CD4-positive, CD25-positive, alpha-beta regulatory T cell (primary cell): ENCODE data around the gene GAB3. TPM values are rescaled to one million over a fixed set of nuclear protein-coding genes. Genes with fewer than 3 reads are reported as not detected.

Source experiments
- ATAC-seq, 2 donors: fragments of 150-1000 bp; cut with Tn5 transposase; one replicate each; pipeline ENCODE4 v1.10.0; 2021; ENCODE audit warnings: low read depth in 2 of 2, moderate number of reproducible peaks in 2 of 2, moderate library complexity in 1 of 2
- DNase-seq, 3 donors: peaks; one replicate each; pipeline versions ENCODE4 v3.0.0 to v3.0.0-alpha.2; 2012 to 2022; ENCODE audit warnings: mixed read lengths in 1 of 3
- H3K27ac ChIP-seq: one replicate; pipeline ENCODE4 v1.7.0; 2013; ENCODE audit warnings: mild to moderate bottlenecking, low read length; ENCODE audit not compliant: insufficient read depth, poor library complexity, severe bottlenecking
- H3K27me3 ChIP-seq: one replicate; pipeline ENCODE4 v1.7.0; 2013; ENCODE audit warnings: low read length; ENCODE audit not compliant: control insufficient read depth, insufficient read depth
- H3K36me3 ChIP-seq: one replicate; pipeline ENCODE4 v1.7.0; 2013; ENCODE audit warnings: mild to moderate bottlenecking, low read length, moderate library complexity; ENCODE audit not compliant: control insufficient read depth, insufficient read depth
- H3K4me1 ChIP-seq: 2 replicates; pipeline ENCODE4 v1.7.0; 2013; ENCODE audit warnings: mild to moderate bottlenecking, low read length; ENCODE audit not compliant: insufficient read depth, control insufficient read depth, poor library complexity, severe bottlenecking
- H3K4me3 ChIP-seq: one replicate; pipeline ENCODE4 v1.7.0; 2013; ENCODE audit warnings: low read depth, mild to moderate bottlenecking, low read length, moderate library complexity
- H3K9me3 ChIP-seq, 2 experiments: 1 replicate in 1 of 2; 2 replicates in 1 of 2; pipeline ENCODE4 v1.7.0; 2013; ENCODE audit warnings: low read length in 2 of 2, mild to moderate bottlenecking in 1 of 2, moderate library complexity in 1 of 2; ENCODE audit not compliant: control insufficient read depth in 2 of 2
- H3K27ac Mint-ChIP-seq, 3 donors: one replicate each; pipeline ENCODE4 v1.8.0; 2020 to 2022; ENCODE audit warnings: mild to moderate bottlenecking in 3 of 3, mixed read lengths in 3 of 3, moderate library complexity in 2 of 3
- H3K27me3 Mint-ChIP-seq: one replicate; pipeline ENCODE4 v1.8.0; 2022; ENCODE audit warnings: mild to moderate bottlenecking, mixed read lengths
- H3K36me3 Mint-ChIP-seq: one replicate; pipeline ENCODE4 v1.8.0; 2020; ENCODE audit warnings: mixed read lengths
- H3K4me1 Mint-ChIP-seq, 4 donors: one replicate each; pipeline ENCODE4 v1.8.0; 2020 to 2022; ENCODE audit warnings: mixed read lengths in 4 of 4, mild to moderate bottlenecking in 1 of 4
- H3K4me3 Mint-ChIP-seq, 4 donors: one replicate each; pipeline ENCODE4 v1.8.0; 2020 to 2022; ENCODE audit warnings: mild to moderate bottlenecking in 4 of 4, mixed read lengths in 4 of 4, moderate library complexity in 3 of 4
- H3K9me3 Mint-ChIP-seq, 7 donors: one replicate each; pipeline ENCODE4 v1.8.0; 2020 to 2022; ENCODE audit warnings: mixed read lengths in 7 of 7, mild to moderate bottlenecking in 3 of 7, moderate library complexity in 2 of 7
- polyA plus RNA-seq, 4 donors: library from polyadenylated mRNA; unstranded; fragments of 300-500 nt; fragmentation: Illumina TruSeq; gene quantifications; one replicate each; pipeline ENCODE4 v1.2.3, GENCODE V29; 2021
- total RNA-seq: library from RNA; stranded (reverse); gene quantifications from one replicate; pipeline ENCODE4 v1.2.3, GENCODE V29; 2022

GAB3 gene
- total and polyA plus RNA-seq, 5 donors from 2014 or later: 0.07 to 6.0 (median 0.82) TPM

GRCh38 chrX:154742613-154743012 is 8.3 kb downstream of the GAB3 start:
- Histone ChIP-seq H3K4me1 (peaks cover 6% of the 10 kb centered on the region), H3K27me3 (no peaks in the 10 kb centered on the region), H3K36me3 (no peaks in the 10 kb centered on the region), H3K27ac (no peak overlapping the region), H3K9me3 (no peaks in the 10 kb centered on the region), H3K4me3 (no peak overlapping the region)
- Mint-ChIP-seq H3K27ac (no peak overlapping the region), H3K36me3 (no peaks in the 10 kb centered on the region), H3K27me3 (no peaks in the 10 kb centered on the region), H3K4me3 (no peak overlapping the region), H3K4me1 (peaks cover 0 to 10% (median 4%) of the 10 kb centered on the region in 4 donors), H3K9me3 (peaks cover 0 to 1% (median 0%) of the 10 kb centered on the region in 7 donors)
- ATAC-seq (no peak), DNase-seq (no peak)

GRCh38 chrX:154739952-154740465 is 10.9 kb downstream of the GAB3 start:
- no peak for DNase-seq
- Histone ChIP-seq H3K27me3 (no peaks in the 10 kb centered on the region), H3K9me3 (no peaks in the 10 kb centered on the region), H3K27ac (no peak overlapping the region), H3K36me3 (no peaks in the 10 kb centered on the region), H3K4me3 (no peak overlapping the region), H3K4me1 (peaks cover 12% of the 10 kb centered on the region)
- H3K27ac Mint-ChIP-seq: no peak overlapping the region
- peaks cover 0 to 29% (median 13%) of the 10 kb centered on the region in 4 donors for H3K4me1 Mint-ChIP-seq
- no peak for ATAC-seq
- H3K4me3 Mint-ChIP-seq: no peak overlapping the region
- peaks cover 0 to 1% (median 0%) of the 10 kb centered on the region in 7 donors for H3K9me3 Mint-ChIP-seq
- H3K27me3 Mint-ChIP-seq: no peaks in the 10 kb centered on the region
- no peaks in the 10 kb centered on the region for H3K36me3 Mint-ChIP-seq

DNA sequence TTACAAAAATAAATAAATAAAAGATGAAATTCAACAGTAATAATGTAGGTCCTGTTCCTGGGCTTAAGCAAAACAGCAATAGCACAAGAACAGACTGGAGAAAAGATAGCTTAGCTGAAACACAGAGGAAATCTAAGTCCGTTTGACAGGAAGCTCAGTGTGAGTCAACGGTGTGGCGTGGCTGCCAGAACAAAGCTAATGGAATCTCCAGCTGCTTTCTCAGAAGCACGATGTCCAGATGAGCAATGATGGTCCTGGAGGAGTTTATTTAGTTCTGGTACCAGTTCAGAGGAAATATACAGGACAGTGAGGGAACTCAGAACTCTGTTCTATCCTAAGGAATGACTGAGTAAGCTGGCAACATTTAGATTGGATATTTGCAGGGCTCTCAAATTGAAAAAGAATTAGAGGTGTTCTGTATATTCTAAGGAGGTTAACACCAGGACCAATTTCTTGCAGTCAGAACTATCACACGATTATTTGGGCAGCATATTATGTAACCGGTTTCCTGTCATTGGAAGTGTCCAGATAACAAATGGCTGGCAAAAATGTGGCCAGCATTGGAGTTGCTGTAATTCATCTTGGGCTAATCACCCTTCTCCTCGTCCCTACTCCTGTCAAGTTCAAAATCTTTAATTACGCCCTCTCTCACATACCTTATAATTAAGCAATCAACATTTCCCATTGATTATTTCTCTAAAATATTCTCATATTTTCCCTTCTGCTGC is 12.7 kb downstream of the GAB3 start:
- DNase-seq (peak in 1 of 3 donors; percentile 39), ATAC-seq (peak; percentile 48 to 50)
- H3K27me3 Mint-ChIP-seq: no peaks in the 10 kb centered on the region
- Histone ChIP-seq H3K27ac (no peak overlapping the region), H3K36me3 (no peaks in the 10 kb centered on the region), H3K27me3 (no peaks in the 10 kb centered on the region), H3K9me3 (no peaks in the 10 kb centered on the region), H3K4me1 (peaks cover 26% of the 10 kb centered on the region), H3K4me3 (peak overlapping the region; percentile 31)
- no peaks in the 10 kb centered on the region for H3K36me3 Mint-ChIP-seq
- H3K4me3 Mint-ChIP-seq: peak overlapping the region in 1 of 4 donors; percentile 31
- peak overlapping the region; percentile 42 to 64 (median 56) for H3K27ac Mint-ChIP-seq
- peaks cover 7 to 47% (median 26%) of the 10 kb centered on the region in 4 donors for H3K4me1 Mint-ChIP-seq
- H3K9me3 Mint-ChIP-seq: no peaks in the 10 kb centered on the region

DNA sequence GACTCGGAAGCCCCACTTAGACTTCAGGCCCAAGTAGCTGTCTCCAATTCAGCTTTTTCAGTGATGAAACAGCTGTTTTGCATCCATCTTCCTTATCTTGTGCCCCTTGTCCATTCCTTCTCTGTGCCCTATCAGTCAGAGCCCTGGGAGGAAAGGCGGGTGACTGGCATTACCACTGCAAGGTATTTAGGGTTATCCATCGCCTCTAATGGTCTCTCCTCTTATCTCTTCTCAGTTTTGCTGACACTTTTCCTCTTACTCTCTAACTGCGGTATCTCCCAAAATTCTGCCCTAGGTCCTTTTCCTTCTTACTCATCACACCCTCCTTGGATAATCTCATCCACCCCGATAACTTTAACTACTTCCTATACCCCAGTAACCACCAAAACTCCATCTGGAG is 13.7 kb downstream of the GAB3 start:
- Histone ChIP-seq H3K4me3 (no peak overlapping the region), H3K9me3 (no peaks in the 10 kb centered on the region), H3K27me3 (no peaks in the 10 kb centered on the region), H3K4me1 (peaks cover 26% of the 10 kb centered on the region), H3K27ac (no peak overlapping the region), H3K36me3 (no peaks in the 10 kb centered on the region)
- H3K4me3 Mint-ChIP-seq: no peak overlapping the region
- DNase-seq (no peak), ATAC-seq (no peak)
- no peaks in the 10 kb centered on the region for H3K36me3 Mint-ChIP-seq
- H3K4me1 Mint-ChIP-seq: peaks cover 7 to 52% (median 32%) of the 10 kb centered on the region in 4 donors
- H3K27me3 Mint-ChIP-seq: no peaks in the 10 kb centered on the region
- H3K9me3 Mint-ChIP-seq: no peaks in the 10 kb centered on the region
- H3K27ac Mint-ChIP-seq: peak overlapping the region in 2 of 3 donors; percentile 55 to 56

DNA sequence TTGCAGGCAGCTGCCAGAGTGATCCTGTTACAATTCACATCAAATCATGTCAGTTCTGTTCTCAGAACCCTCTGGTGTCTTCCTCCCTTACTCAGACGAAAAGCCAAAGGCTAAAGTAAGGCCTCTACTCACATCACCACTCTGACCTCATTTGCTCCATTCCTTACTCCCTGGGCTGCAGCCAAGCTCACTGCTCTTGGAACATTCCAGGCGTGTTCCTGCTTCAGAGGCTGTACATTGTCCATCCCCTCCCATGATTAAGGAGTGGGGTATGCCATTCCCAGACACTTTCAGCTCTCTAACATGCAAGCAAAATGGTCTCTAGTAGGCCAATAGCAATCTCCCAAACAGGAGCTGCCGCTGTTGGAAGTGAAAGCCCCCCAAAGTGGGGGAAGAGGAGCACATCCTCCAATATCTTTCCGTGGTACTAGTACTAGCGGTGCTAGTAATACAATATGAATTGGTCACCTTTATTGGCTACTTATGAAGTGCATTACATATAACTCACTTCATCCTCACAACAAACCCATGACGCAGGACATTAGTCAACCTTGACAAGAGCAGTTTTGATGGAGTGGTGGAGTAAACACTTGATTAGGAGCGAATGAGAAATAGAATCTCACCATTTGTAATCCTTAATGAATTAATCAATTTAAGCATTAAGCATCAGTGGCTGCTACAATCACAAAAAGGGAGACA is 15.0 kb downstream of the GAB3 start:
- Mint-ChIP-seq H3K27me3 (no peaks in the 10 kb centered on the region), H3K27ac (peak overlapping the region in 2 of 3 donors; percentile 42 to 58), H3K4me3 (peak overlapping the region in 1 of 4 donors; percentile 49), H3K9me3 (no peaks in the 10 kb centered on the region), H3K4me1 (peaks cover 7 to 54% (median 33%) of the 10 kb centered on the region in 4 donors), H3K36me3 (no peaks in the 10 kb centered on the region)
- no peak for DNase-seq
- Histone ChIP-seq H3K27me3 (no peaks in the 10 kb centered on the region), H3K4me1 (peaks cover 26% of the 10 kb centered on the region), H3K9me3 (no peaks in the 10 kb centered on the region), H3K4me3 (no peak overlapping the region), H3K27ac (no peak overlapping the region), H3K36me3 (no peaks in the 10 kb centered on the region)
- ATAC-seq: no peak

DNA sequence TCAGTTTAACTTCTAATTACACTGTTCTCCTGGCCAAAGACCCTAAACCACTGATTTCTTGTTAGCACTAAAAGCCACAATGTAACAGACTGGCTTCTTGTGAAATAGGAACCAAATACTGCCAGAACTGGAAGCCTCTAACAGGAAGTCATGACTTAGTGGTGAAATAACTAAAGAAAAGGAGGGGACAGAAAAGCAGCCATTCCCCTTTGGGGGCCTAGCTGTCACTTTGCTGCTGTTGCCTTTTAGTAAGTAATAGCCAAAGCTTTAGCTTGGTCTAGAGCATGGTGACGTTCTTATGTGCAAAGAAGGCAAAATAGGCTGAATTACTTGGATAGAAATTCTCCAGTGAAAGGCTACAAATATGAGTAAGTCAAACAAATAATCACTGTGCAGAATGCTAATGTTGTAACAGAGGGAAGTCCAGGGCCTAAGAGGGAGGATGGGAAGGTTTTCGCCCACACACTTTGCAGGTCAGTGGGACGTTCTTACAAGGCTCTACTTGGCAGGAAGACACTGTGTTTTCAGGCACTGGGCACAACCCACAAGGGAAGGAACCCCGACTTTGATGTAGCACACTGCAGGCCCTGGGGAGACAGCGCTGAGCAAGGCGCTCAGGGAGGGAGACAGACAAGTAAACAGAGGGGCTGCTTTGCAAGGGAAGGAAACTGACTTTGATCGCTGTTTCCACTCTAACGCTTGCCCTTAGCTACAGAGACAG is 16.7 kb downstream of the GAB3 start:
- Histone ChIP-seq H3K27ac (peak overlapping the region; percentile 49), H3K4me1 (peaks cover 26% of the 10 kb centered on the region), H3K36me3 (no peaks in the 10 kb centered on the region), H3K4me3 (peak overlapping the region; percentile 50), H3K27me3 (no peaks in the 10 kb centered on the region), H3K9me3 (no peaks in the 10 kb centered on the region)
- Mint-ChIP-seq H3K27ac (peak overlapping the region; percentile 85 to 91 (median 88)), H3K36me3 (no peaks in the 10 kb centered on the region), H3K9me3 (no peaks in the 10 kb centered on the region), H3K27me3 (no peaks in the 10 kb centered on the region), H3K4me3 (peak overlapping the region; percentile 42 to 70 (median 62)), H3K4me1 (peaks cover 7 to 55% (median 30%) of the 10 kb centered on the region in 4 donors)
- peak in 2 of 3 donors; percentile 6 to 48 for DNase-seq
- ATAC-seq: peak; percentile 44 to 47

DNA sequence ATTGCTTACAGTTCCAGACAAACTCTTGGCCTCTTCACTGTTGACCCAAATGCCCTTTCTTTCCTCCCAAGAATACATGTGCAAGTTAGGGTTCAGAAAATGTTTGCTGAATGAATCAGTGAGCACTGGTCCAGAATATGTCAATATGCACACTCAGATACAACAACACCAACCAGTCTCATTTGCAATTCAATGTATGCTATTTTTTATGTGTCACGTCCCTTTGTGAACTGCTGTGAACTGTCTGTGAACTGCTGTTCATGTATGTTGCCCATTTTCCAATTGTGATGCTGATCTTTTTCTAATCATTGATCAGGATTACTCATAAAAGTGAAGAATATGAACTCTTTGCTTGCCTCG is 17.8 kb downstream of the GAB3 start:
- H3K4me3 Mint-ChIP-seq: peak overlapping the region in 1 of 4 donors; percentile 10
- ATAC-seq: no peak
- Histone ChIP-seq H3K9me3 (no peaks in the 10 kb centered on the region), H3K27me3 (no peaks in the 10 kb centered on the region), H3K4me1 (peaks cover 24% of the 10 kb centered on the region), H3K27ac (no peak overlapping the region), H3K36me3 (no peaks in the 10 kb centered on the region), H3K4me3 (no peak overlapping the region)
- peak overlapping the region in 2 of 3 donors; percentile 14 to 41 for H3K27ac Mint-ChIP-seq
- H3K4me1 Mint-ChIP-seq: peaks cover 7 to 49% (median 30%) of the 10 kb centered on the region in 4 donors
- DNase-seq: no peak
- no peaks in the 10 kb centered on the region for H3K27me3 Mint-ChIP-seq
- no peaks in the 10 kb centered on the region for H3K36me3 Mint-ChIP-seq
- H3K9me3 Mint-ChIP-seq: no peaks in the 10 kb centered on the region
